Loucy (cell line): ENCODE results near the gene CHPF.

Experiments used
- H2AFZ ChIP-seq: fragments of 200-600 bp; sonication (generic); 2 replicates; pipeline ENCODE4 v1.6.0; 2016; ENCODE audit warnings: antibody characterized with exemption, mild to moderate bottlenecking, low read length, moderate library complexity
- H3F3A ChIP-seq: fragments of 200-600 bp; 2 replicates; pipeline ENCODE4 v1.6.0; 2016; ENCODE audit warnings: antibody characterized with exemption, low read depth, mild to moderate bottlenecking
- H3K27me3 ChIP-seq: fragments of 200-600 bp; sonication (generic); 2 replicates; pipeline ENCODE4 v1.6.1; 2014; ENCODE audit warnings: low read length, mild to moderate bottlenecking; ENCODE audit not compliant: insufficient read depth, poor library complexity, severe bottlenecking
- H3K36me3 ChIP-seq: fragments of 200-600 bp; sonication (generic); 2 replicates; pipeline ENCODE4 v1.6.1; 2016; ENCODE audit warnings: low read length; ENCODE audit not compliant: insufficient read depth
- H3K4me1 ChIP-seq: fragments of 200-600 bp; sonication (generic); 2 replicates; pipeline ENCODE4 v1.5.1; 2014; ENCODE audit warnings: low read length, mild to moderate bottlenecking; ENCODE audit not compliant: insufficient read depth, poor library complexity, severe bottlenecking
- H3K4me2 ChIP-seq: fragments of 200-600 bp; sonication (generic); 2 replicates; pipeline ENCODE4 v1.6.0; 2014; ENCODE audit warnings: antibody characterized with exemption, low read length, low read depth, mild to moderate bottlenecking; ENCODE audit not compliant: poor library complexity, severe bottlenecking
- H3K4me3 ChIP-seq: fragments of 200-600 bp; sonication (generic); 2 replicates; pipeline ENCODE4 v1.5.1; 2014; ENCODE audit warnings: low read length, mild to moderate bottlenecking, mixed read lengths; ENCODE audit not compliant: poor library complexity, severe bottlenecking
- H3K79me2 ChIP-seq: fragments of 200-600 bp; sonication (generic); 2 replicates; pipeline ENCODE4 v1.6.1; 2014; ENCODE audit warnings: low read length; ENCODE audit not compliant: insufficient read depth
- H3K9ac ChIP-seq: fragments of 200-600 bp; sonication (generic); 2 replicates; pipeline ENCODE4 v1.6.0; 2014; ENCODE audit warnings: mild to moderate bottlenecking, low read depth, low read length, moderate library complexity; ENCODE audit not compliant: poor library complexity, severe bottlenecking
- H3K9me2 ChIP-seq: fragments of 200-600 bp; sonication (generic); replicated peaks from 2 replicates; pipeline ENCODE4 v1.6.1; 2016; ENCODE audit warnings: low read depth, low read length, mixed read lengths
- H3K9me3 ChIP-seq: fragments of 200-600 bp; sonication (generic); 2 replicates; pipeline ENCODE4 v1.6.1; 2014; ENCODE audit warnings: mild to moderate bottlenecking, antibody characterized with exemption, low read length, low read depth; ENCODE audit not compliant: insufficient read depth
- H4K20me1 ChIP-seq: fragments of 200-600 bp; sonication (generic); 2 replicates; pipeline ENCODE4 v1.6.0; 2014; ENCODE audit warnings: antibody characterized with exemption, low read length, mild to moderate bottlenecking; ENCODE audit not compliant: insufficient read depth, poor library complexity, severe bottlenecking
- CTCF ChIP-seq: fragments of 200-600 bp; sonication (generic); conservative IDR thresholded peaks from 2 replicates; pipeline ENCODE4 v1.5.1; 2014; ENCODE audit warnings: mild to moderate bottlenecking, antibody characterized with exemption, low read length
- EZH2phosphoT487 ChIP-seq: fragments of 200-600 bp; IDR thresholded peaks from 2 replicates; pipeline ENCODE4 v1.6.1; 2018; ENCODE audit warnings: antibody characterized with exemption, mild to moderate bottlenecking, moderate library complexity, borderline replicate concordance

CHPF gene

GRCh38 chr2:219513787-219514186 is 29.8 kb downstream of the CHPF start:
- Histone ChIP-seq H3K4me2 (peak overlapping the region; percentile 61), H3K27me3 (peaks cover 5% of the 10 kb centered on the region), H3F3A (no peaks in the 10 kb centered on the region), H3K4me1 (peaks cover 7% of the 10 kb centered on the region), H3K36me3 (no peaks in the 10 kb centered on the region), H3K4me3 (peak overlapping the region; percentile 30), H4K20me1 (no peaks in the 10 kb centered on the region), H3K79me2 (no peaks in the 10 kb centered on the region), H2AFZ (peak overlapping the region; percentile 9; the same call in 1 of the 2 replicates), H3K9me3 (no peaks in the 10 kb centered on the region), H3K9me2 (no peaks in the 10 kb centered on the region), H3K9ac (peak overlapping the region; percentile 20)
- TF ChIP-seq CTCF (no peak), EZH2phosphoT487 (no peak)

GRCh38 chr2:219512524-219513216 is 30.9 kb downstream of the CHPF start:
- Histone ChIP-seq H3K4me2 (no peak overlapping the region), H3K4me3 (no peak overlapping the region), H3K9me3 (no peaks in the 10 kb centered on the region), H3K9ac (no peak overlapping the region), H3F3A (no peaks in the 10 kb centered on the region), H3K27me3 (peaks cover 5% of the 10 kb centered on the region), H4K20me1 (no peaks in the 10 kb centered on the region), H3K9me2 (no peaks in the 10 kb centered on the region), H2AFZ (no peak overlapping the region), H3K36me3 (no peaks in the 10 kb centered on the region), H3K79me2 (no peaks in the 10 kb centered on the region), H3K4me1 (peaks cover 7% of the 10 kb centered on the region)
- TF ChIP-seq EZH2phosphoT487 (no peak), CTCF (no peak)

GRCh38 chr2:219511547-219512325 is 31.9 kb downstream of the CHPF start:
- Histone ChIP-seq H3K4me3 (no peak overlapping the region), H2AFZ (no peak overlapping the region), H3K79me2 (no peaks in the 10 kb centered on the region), H3K9ac (no peak overlapping the region), H3K4me1 (peaks cover 7% of the 10 kb centered on the region), H3K9me2 (no peaks in the 10 kb centered on the region), H3K9me3 (no peaks in the 10 kb centered on the region), H3K4me2 (no peak overlapping the region), H3F3A (no peaks in the 10 kb centered on the region), H3K27me3 (peaks cover 5% of the 10 kb centered on the region), H3K36me3 (no peaks in the 10 kb centered on the region), H4K20me1 (no peaks in the 10 kb centered on the region)
- TF ChIP-seq CTCF, result no peak
- no peak for TF ChIP-seq EZH2phosphoT487
